ENCODE results near the gene RALGPS2. TPM values are rescaled to one million over a fixed set of nuclear protein-coding genes. Genes with fewer than 3 reads are reported as not detected.

The RALGPS2 gene
- total RNA-seq, 2 donors from 2014 or later, result 31.4 to 36.3 TPM

- DNase-seq (no peak), ATAC-seq (no peak)
- intact Hi-C loops (cut with DNase I, micrococcal nuclease), result no loop called here
Measured at GRCh38 chr1:178881950-178882349, 156.9 kb downstream of the RALGPS2 start.

DNA sequence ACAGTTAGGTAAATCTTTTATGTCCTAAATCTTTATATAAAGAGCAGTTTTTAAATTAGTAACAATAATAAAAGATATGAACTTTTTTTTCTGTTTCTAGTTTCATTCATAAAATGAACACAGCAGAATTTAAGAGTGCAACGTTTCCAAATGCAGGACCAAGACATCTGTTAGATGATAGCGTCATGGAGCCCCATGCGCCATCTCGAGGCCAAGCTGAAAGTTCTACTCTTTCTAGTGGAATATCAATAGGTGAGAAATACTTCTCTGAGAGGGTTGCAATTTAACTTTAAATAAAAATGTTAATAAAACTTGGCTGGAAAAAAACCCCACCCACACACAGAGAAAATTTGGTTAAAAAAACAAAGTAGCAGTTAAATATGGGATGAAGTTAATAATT lies 160.8 kb downstream of the RALGPS2 start:
- intact Hi-C loops (cut with DNase I, micrococcal nuclease), result no loop called here
- no peak for DNase-seq
- ATAC-seq, result no peak

- intact Hi-C loops (cut with DNase I, micrococcal nuclease), result no loop called here
- no peak for ATAC-seq
- no peak for DNase-seq
Measured at GRCh38 chr1:178886551-178886950, 161.5 kb downstream of the RALGPS2 start.

DNA sequence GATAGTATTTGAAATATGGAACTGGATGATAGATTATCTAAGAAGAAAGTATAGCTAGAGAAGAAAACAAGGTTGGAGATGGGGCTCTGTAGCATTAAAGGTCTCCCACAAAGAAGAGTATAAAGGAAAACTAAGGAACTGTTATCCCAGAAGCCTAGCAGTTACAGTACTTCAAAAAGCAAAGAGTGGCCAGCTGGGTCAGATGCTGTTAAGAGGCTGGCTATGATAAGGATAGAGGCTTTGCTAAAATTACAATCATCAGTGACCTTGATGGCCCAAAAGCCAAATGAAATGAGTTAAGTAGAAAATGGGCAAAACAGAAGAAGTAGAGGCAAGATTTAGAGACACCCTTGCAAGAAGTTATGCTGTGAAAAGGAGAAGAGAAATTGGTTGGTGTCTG lies 170.9 kb downstream of the RALGPS2 start:
- no peak for DNase-seq
- ATAC-seq, result no peak
- intact Hi-C loops (cut with DNase I, micrococcal nuclease), result no loop called here

- no peak for ATAC-seq
- intact Hi-C loops (cut with DNase I, micrococcal nuclease), result no loop called here
- no peak for DNase-seq
Measured at GRCh38 chr1:178898401-178898800, 173.4 kb downstream of the RALGPS2 start.

GRCh38 chr1:178899402-178899801 lies 174.4 kb downstream of the RALGPS2 start:
- no peak for ATAC-seq
- DNase-seq, result no peak
- intact Hi-C loops (cut with DNase I, micrococcal nuclease), result no loop called here

GRCh38 chr1:178901482-178902125 lies 176.6 kb downstream of the RALGPS2 start:
- intact Hi-C loops (cut with DNase I, micrococcal nuclease), result no loop called here
- ATAC-seq (no peak), DNase-seq (no peak)

DNA sequence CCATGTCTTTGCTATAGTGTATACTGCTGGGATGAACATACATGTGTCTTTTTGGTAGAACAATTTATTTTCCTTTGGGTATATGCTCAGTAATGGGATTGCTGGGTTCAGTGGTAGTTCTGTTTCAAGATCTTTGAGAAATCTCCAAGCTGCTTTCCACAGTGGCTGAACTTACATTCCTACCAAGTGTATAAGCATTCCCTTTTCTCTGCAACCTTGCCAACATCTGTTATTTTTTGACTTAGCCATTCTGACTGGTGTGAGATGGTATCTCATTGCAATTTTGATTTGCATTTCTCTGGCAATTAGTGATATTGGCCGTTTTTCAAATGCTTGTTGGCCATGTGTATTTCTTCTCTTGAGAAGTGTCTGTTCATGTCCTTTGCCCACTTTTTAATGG lies 183.3 kb downstream of the RALGPS2 start:
- DNase-seq (no peak), ATAC-seq (no peak)
- intact Hi-C loops (cut with DNase I, micrococcal nuclease), result no loop called here

GRCh38 chr1:178910023-178910422 lies 185.0 kb downstream of the RALGPS2 start:
- intact Hi-C loops (cut with DNase I, micrococcal nuclease), result no loop called here
- DNase-seq (no peak), ATAC-seq (no peak)

DNA sequence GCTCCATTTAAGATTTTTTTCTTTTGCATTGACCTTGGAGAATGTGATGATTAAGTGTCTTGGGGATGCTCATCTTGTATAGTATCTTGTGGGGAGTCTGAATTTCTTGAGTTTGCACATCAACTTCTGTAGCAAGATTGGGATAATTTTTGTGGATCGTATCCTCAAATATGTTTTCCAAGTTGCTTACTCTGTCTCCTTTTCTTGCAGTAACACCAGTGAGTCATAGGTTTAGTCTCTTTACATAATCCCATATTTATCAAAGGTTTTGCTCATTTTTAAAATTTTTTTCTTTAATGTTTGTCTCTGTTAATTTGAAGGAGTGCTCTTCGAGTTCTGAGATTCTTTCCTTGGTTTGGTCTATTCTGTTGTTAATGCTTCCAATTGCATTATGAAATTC lies 187.6 kb downstream of the RALGPS2 start:
- intact Hi-C loops (cut with DNase I, micrococcal nuclease), result no loop called here
- DNase-seq (no peak), ATAC-seq (no peak)

DNA sequence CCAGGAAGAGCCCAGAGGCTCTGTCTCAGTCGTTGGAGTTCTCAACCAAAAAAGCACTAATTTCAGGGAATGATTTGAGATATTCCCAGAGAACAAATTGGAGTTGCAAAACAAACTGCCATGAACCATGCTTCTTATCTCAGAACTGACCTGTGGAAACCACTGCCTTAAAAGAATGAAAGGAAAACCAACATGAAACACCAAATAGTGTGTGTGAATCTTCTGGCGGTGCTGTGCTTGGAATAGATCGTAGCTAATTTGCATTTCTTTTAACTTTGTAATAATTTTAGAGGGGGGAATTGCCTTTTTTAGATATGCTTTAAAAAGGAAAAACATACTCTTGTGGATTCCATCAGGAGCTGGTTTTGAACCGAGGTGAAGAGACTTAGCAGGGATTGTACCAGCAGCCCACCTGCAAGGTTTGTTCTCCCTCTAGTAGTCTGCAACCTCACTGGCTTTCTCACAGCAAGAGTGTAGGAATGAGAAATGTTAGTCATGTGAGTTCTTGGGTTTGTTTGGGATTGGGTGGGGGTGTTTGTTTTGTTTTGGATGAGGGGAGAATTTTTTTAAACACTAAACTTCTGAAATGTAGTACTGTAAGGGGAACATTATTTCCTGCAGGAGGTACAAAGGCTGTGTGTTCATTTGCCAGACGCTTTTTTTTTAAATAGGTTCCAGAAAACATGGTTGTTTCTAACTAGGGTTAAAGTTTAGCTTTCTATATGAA lies 191.6 kb downstream of the RALGPS2 start:
- DNase-seq (no peak), ATAC-seq (no peak)
- intact Hi-C loops (cut with DNase I, micrococcal nuclease), result no loop called here

GRCh38 chr1:178918308-178918707 lies 193.3 kb downstream of the RALGPS2 start:
- intact Hi-C loops (cut with DNase I, micrococcal nuclease), result no loop called here
- ATAC-seq (no peak), DNase-seq (no peak)

GRCh38 chr1:178918955-178919354 lies 193.9 kb downstream of the RALGPS2 start:
- intact Hi-C loops (cut with DNase I, micrococcal nuclease), result no loop called here
- no peak for ATAC-seq
- peak in 1 of 2 donors; percentile 29 for DNase-seq

GRCh38 chr1:178919581-178919980 lies 194.5 kb downstream of the RALGPS2 start:
- ATAC-seq (no peak), DNase-seq (no peak)
- intact Hi-C loops (cut with DNase I, micrococcal nuclease), result no loop called here

DNA sequence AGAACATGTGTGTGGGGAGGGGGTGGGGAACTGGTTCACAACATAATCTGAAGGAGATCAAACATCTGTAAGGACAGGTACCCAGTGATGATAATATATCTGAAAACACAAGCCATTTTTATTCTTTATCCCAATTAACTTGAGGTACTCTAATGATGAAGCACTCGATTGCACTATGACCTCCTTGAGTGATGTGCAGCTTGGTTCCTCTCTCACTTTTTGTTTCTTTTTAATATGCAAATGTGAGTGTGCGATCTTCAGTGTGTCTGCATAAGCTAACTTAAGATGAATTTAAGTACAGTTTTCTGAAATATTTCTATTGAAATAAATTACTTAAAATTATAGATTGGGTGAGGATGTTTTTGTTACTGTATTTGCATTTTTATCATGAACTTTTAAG lies 196.5 kb downstream of the RALGPS2 start:
- ATAC-seq, result no peak
- DNase-seq, result no peak
- intact Hi-C loops (cut with DNase I, micrococcal nuclease), result no loop called here

GRCh38 chr1:178923512-178923911 lies 198.5 kb downstream of the RALGPS2 start:
- intact Hi-C loops (cut with DNase I, micrococcal nuclease), result no loop called here
- no peak for DNase-seq
- ATAC-seq, result no peak

GRCh38 chr1:178926046-178926445 lies 201.0 kb downstream of the RALGPS2 start:
- intact Hi-C loops (cut with DNase I, micrococcal nuclease), result no loop called here
- no peak for ATAC-seq
- no peak for DNase-seq

DNA sequence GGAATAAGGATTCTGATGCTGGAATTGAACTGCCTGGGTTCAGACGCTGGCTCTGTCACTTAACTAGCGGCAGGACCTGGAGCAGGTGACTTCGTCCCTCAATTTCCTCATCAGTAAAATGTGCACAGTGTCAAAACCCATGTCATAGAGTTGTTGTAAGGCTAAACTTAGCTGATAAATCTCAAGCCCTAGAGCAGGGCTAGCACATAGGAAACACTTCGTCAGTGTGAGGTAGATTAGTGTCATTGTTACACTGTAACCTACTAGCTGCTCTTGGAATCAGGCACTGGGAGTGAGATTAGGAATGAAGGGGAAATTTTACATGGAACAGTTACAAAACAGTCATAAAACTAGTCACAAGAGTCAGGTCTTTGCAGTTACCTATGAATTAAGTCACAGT lies 202.0 kb downstream of the RALGPS2 start:
- ATAC-seq (no peak), DNase-seq (no peak)
- intact Hi-C loops (cut with DNase I, micrococcal nuclease), result no loop called here

DNA sequence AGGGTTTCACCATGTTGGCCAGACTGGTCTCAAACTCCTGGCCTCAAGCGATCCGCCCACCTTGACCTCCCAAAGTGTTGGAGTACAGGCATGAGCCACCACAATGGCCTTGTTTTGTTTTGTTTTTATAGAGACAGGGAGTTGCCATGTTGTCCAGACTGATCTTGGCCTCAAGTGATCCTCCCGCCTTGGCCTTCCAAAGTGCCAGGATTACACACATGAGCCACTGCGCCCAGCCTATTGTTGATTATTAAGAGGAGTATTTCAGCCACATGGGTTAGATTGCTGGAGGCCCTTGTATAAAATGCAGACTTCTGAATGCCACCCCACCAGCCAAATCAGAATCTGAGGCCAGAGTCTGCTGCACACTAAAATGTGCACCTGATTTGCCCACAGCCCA lies 203.0 kb downstream of the RALGPS2 start:
- no peak for DNase-seq
- no peak for ATAC-seq
- intact Hi-C loops (cut with DNase I, micrococcal nuclease), result no loop called here

DNA sequence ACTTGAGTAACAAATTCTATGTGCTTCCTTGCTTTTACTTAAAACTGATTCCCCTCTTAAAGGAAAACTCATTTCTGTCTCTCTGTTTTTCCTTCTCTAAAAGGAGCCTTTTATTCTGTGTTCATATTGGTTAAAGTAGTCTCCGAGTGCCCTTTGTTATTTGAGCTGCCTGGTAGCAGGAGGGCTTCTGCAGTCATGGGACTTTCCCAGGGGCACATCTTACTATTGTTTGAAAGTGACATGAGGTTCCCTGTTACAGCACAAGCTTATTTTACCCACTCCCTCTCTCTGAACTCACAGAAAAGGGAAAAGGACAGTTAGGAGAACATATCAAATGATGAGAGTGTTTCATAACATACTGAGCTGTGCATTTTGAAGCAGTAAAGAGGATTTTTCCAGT lies 203.9 kb downstream of the RALGPS2 start:
- intact Hi-C loops (cut with DNase I, micrococcal nuclease), result no loop called here
- DNase-seq (no peak), ATAC-seq (no peak)
